HG02973 (cell line): Measurements from ENCODE around the gene ATXN1L.
"Not testable (repeated sequence)": the region's sequence is repeated elsewhere in the genome, so short reads cannot be mapped to it uniquely, and the experiment has no call there.

ENCODE experiments used
- ATAC-seq: cut with Tn5 transposase; IDR thresholded peaks from one replicate; pipeline ENCODE4 v1.9.1; 2021; ENCODE audit warnings: moderate library complexity; ENCODE audit not compliant: unreplicated experiment

Gene ATXN1L

DNA sequence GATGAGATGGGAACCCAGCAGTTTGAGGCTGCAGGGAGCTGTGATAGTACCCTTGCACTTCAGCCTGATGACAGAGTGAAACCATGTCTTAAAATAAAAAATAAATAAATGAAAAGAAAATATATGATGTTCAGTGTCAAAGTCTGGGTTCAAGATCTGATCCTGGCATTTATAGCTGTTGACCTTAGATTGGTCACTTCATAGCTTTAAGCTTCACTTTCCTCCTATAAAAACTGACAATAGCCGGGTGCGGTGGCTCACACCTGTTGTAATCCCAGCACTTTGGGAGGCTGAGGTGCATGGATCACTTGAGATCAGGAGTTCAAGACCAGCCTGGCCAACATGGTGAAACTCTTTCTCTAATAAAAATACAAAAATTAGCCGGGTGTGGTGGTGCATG lies 43.4 kb downstream of the ATXN1L start:
- no peak for ATAC-seq

DNA sequence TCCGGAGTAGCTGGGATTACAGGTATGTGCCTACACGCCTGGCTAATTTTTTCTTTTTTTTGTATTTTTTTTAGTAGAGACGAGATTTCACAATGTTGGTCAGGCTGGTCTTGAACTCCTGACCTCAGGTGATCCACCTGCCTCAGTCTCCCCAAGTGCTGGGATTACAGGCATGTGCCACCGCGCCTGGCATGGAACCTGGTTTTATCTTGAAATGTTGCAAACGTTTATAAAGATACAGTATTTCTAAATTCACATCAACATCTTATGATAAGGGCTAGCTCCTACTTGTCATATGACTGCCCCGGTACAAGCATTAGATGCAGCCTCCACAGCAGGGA lies 48.1 kb downstream of the ATXN1L start:
- no peak for ATAC-seq

DNA sequence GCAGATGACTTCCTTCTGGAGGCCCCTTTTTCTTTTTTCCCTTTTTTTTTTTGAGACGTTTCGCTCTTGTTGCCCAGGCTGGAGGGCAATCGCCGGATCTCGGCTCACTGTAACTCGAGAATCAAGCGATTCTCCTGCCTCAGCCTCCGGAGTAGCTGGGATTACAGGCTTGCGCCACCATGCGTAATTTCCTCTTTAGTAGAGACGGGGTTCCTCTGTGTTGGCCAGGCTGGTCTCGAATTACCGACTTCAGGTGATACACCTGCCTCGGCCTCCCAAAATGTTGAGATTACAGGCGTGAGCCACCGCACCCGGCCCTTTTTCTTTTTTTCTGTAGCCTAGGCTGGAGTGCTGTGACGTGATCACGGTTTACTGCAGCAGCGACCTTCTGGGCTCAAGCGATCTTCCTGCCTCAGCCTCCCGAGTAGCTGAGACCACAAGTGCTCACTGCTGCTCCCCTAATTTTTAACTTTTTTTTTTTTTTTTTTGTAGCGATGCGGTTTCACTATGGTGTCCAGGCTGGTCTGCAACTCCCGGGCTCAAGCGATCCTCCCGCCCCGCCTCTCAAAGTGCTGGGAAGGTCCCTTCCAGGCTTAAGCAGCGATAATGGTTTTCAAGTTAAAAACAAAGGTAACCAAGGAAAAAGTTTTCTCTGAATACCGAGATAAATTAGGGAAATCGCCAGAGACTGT lies 48.6 kb downstream of the ATXN1L start:
- peak; percentile 16 for ATAC-seq

DNA sequence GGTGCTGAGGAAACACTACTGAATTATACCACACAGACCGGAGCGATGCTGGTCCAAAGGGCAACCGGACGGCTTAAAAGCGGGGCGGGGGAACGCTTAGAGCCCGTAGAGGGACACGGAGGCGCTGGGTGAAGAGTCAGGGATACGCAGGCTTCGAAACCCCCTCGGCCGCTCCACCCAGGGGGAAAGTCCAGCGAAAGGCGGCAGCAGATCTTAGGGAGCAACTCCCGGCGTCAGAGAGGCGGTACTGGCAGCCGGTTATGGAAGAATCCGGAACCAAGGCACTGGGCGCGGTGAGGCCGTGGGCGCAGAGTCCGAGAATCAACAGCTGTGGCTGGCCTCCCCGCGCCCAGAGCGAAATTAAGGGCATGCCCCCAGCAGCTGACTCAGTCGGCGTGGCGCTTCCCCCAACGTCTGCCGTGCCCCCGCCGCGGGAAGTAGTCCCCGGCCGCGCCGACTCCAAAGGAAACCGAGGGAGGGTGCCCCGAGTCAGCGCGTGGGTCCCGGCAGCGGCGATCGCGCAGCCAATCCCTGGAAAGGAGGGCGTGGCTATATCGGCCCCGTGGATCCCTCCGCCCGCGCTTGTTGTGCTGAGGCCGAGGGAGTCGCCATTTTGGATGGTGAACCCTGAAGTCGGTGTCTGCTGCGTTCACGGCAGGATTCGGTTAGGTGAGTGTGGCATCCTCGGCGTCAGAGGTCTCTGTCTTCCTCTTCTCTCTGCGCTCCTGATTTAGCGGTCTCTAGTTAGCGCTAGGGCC lies 49.3 kb downstream of the ATXN1L start, which contains the start of gene IST1:
IST1 (plus strand) TSS at position 611 of the 758 bp plus-strand sequence. CDS start 20,110 bp downstream, outside the sequence.
- ATAC-seq, result peak; percentile 74

DNA sequence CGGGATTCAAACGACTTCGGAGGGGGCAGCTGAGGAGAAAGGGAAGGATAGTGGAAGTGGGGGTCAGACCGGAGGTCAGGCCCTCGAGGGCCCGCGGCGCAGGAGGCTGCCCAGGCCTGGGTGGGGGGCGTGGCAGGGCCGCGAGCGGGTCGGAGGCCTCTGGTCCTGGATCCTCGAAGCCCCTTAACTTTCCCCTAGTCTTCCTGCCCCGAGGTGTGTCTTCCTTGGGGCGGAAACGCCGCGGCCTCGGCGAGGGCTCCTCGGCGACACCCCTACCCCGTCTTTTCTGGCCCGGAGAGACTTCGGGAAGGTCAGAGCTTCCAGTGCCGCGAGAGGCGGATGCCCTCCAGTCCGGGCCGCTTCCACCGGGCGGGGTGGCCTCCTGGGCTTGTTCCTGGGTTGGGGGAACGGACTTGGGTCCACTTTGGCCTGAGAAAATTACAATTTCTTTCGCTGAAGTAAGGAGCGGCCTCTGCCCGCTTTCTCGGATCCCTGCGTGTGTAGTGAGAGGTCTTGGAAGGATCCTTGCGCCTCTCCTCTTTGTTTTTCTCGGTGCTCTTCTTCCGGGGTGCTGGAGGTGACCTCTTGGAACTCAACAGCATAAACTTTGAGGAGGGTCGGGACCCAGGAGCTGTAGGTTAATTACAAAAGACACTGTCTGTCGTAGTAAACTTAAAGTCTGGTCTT lies 50.0 kb downstream of the ATXN1L start:
- peak; percentile 11 for ATAC-seq

DNA sequence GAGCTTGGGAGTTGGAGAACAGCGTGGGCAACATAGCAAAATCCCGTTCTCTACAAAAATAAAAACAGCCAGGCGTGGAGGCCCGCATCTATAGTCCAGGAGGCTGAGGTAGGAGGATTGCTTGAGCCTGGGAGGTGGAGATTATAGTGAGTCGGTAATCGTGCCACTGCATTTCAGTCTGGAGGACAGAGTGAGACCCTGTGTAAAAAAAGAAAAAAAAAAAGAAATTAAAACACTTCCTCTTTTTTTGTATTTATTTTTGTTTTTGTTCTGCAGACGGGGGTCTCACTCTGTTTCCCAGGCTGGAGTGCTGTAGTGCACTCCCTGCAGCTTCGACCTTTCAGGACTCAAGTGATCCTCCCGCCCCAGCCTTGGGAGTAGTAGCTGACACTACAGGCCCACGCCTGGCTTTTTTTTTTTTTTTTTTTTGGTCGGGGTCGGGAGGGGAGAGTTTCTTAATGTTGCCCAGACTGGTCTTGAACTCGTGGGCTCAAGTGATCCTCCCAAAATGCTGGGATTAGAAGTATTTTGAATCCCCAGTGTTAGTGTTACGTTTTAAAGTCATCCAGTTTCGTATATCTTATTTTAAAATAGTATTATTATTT lies 51.1 kb downstream of the ATXN1L start:
- ATAC-seq, result no peak

DNA sequence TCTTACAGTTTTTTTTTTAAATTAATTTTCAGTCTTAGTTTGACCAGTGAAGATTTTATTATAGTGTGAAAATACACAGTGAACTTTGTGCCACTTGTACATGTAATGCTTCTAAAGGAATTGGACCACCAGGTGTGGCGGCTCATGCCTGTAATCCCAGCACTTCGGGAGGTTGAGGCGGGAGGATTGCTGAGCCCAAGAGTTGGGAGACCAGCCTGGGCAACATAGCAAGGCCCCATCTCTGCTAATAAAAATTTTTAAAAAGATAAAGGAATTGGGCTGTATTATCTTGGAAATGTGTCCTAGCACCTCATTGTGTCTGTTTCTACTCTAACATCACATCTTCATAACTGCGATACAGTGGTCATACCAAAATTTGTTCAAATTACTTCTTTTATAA lies 53.4 kb downstream of the ATXN1L start:
- no peak for ATAC-seq

DNA sequence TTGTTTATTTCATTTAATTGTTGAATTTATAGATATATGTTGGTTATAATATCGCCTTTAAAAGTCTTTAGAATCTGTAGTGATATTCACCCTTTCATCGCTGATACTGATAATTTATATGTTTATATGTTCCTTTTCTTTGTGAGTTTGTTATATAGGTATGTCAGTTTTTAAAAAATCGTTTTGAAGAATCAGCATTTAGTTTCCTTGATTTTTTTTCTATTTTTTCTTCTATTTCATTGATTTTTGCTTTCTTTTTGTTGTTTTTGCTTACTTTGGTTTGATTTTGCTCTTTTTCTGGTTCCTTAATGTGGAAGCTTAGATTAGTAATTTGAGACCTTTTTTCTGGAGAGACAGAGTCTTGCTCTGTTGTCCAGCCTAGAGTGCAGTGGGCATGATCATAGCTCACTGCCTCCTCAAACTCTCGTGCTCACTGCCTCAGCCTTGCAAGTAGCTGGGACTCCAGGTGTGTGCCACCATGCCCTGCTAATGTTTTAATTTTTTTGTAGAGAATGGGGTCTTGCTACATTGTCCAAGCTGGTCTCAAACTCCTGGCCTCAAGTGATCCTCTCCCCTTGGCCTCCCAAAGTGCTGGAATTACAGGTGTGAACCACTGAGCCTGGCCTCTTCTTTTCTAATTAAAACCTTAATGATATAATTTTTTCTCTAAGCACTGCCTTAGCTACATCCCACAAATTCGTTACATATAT lies 57.0 kb downstream of the ATXN1L start:
- no peak for ATAC-seq

DNA sequence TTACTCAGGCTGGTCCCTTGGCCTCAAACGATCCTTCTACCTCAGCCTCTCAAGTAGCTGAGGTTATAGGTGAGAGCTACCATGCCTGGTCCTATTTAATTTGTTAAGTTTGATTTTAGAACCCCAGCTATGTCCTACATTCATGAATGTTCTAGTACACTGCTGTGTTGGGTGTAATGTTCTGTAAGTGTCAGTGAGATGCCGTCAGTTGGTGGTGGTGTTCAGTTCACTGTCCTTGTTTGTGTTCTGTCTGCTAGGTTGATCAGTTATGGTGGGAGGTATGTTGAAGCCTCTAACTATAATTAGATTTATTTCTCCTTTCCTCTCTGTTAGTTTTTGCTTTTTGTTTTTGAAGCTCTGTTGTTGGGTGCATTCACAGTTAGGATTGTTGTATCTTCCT lies 57.8 kb downstream of the ATXN1L start:
- no peak for ATAC-seq

DNA sequence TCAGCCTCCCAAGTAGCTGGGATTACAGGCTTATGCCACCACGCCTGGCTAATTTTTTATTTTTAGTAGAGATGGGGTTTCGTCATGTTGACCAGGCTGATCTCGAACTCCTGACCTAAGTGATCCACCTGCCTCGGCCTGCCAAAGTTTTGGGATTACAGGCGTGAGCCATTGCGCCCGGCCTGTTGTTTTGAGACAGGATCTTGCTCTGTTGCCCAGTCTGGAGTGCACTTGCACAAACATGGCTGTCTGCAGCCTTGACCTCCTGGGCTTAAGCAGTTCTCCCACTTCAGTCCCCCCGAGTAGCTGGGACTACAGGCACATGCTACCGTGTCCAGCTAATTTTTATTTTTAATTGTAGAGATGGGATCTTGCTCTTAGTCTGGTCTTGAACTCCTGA lies 58.5 kb downstream of the ATXN1L start:
- ATAC-seq, result no peak

DNA sequence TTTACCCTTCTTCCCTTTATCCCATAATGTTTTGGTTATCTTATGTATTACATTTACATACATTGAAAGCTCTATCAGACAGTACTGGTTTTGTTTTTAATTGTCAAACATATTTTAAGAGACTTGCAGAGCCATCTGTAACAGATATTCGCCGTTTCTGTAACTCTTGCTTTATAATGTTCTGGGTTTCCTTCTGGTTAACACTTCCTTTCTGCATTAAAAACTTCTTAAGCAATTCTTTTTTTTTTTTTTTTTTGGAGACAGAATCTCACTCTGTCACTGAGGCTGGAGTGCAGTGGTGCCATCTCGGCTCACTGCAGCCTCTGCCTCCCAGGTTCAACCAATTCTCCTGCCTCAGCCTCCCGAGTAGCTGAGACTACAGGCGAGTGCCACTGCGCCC lies 60.0 kb downstream of the ATXN1L start:
- ATAC-seq, result not testable (repeated sequence)
